ENCODE results near the gene RHBDL3. TPM values are rescaled to one million over a fixed set of nuclear protein-coding genes. Genes with fewer than 3 reads are reported as not detected.

Gene RHBDL3
- total RNA-seq, 1 experiment from 2014 or later: not detected

- ChIA-PET CTCF (interaction anchor here (0.5 to 1.7 kb wide), 4 partner anchors 10 to 35 kb away, joined by 3 to 7 read pairs (median 4); no protein-coding TSS in a partner anchor), POLR2A (interaction anchor here (1.0 kb wide), 1 partner anchor 10 kb away, joined by 3 read pairs; no protein-coding TSS in a partner anchor)
- Mint-ChIP-seq H3K4me1 (ENCODE audit: insufficient read depth, unreplicated experiment) (no peaks in the 10 kb centered on the region), H3K27me3 (ENCODE audit: insufficient read depth, unreplicated experiment) (peaks cover 22% of the 10 kb centered on the region), H3K4me3 (ENCODE audit: unreplicated experiment) (no peak overlapping the region), H3K9me3 (ENCODE audit: unreplicated experiment) (no peaks in the 10 kb centered on the region), H3K36me3 (ENCODE audit: insufficient read depth, unreplicated experiment) (no peaks in the 10 kb centered on the region), H3K27ac (ENCODE audit: low read depth, unreplicated experiment) (no peak overlapping the region)
- BruUV-seq (replicated peaks): no TSS peak
- TF ChIP-seq, protein P1, sequence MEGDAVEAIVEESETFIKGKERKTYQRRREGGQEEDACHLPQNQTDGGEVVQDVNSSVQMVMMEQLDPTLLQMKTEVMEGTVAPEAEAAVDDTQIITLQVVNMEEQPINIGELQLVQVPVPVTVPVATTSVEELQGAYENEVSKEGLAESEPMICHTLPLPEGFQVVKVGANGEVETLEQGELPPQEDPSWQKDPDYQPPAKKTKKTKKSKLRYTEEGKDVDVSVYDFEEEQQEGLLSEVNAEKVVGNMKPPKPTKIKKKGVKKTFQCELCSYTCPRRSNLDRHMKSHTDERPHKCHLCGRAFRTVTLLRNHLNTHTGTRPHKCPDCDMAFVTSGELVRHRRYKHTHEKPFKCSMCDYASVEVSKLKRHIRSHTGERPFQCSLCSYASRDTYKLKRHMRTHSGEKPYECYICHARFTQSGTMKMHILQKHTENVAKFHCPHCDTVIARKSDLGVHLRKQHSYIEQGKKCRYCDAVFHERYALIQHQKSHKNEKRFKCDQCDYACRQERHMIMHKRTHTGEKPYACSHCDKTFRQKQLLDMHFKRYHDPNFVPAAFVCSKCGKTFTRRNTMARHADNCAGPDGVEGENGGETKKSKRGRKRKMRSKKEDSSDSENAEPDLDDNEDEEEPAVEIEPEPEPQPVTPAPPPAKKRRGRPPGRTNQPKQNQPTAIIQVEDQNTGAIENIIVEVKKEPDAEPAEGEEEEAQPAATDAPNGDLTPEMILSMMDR (IDR thresholded peaks at IDR 0.05; ENCODE audit: unreplicated experiment): no peak
- intact Hi-C loops (cut with micrococcal nuclease): no loop called here
- no peak for DNase-seq (ENCODE audit: unreplicated experiment)
Observed at GRCh38 chr17:32285746-32286517, 20.3 kb downstream of the RHBDL3 start.

DNA sequence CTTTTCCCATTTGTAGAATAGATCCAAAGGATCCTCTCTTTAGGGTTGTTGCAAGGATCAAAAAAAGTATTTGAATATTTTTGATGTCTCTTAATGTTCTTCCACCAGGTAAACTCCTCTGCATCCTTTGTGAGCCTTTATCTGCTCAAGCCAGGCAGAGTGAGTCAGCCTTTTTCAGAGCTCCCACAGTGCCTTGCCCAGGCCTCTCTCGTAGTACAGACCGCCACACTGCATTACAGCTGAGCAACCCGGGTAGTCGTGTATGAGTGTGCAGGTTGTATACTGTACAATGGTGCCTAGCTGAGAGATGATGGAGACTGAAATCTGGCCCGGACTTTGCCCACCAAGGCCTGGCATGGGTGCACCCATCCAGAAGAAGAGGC, 20.9 kb downstream of the RHBDL3 start:
- CTCF ChIA-PET: interaction anchor here (0.5 to 1.7 kb wide), 5 partner anchors 10 to 95 kb away, joined by 3 to 7 read pairs (median 3); no protein-coding TSS in a partner anchor
- DNase-seq (ENCODE audit: unreplicated experiment): no peak
- TF ChIP-seq, protein P1 (IDR thresholded peaks at IDR 0.05; ENCODE audit: unreplicated experiment): no peak
- BruUV-seq (replicated peaks): no TSS peak
- POLR2A ChIA-PET: interaction anchor here (2.0 kb wide), 1 partner anchor 10 kb away, joined by 5 read pairs; no protein-coding TSS in a partner anchor
- H3K9me3 Mint-ChIP-seq (ENCODE audit: unreplicated experiment): no peaks in the 10 kb centered on the region
- no peak overlapping the region for H3K27ac Mint-ChIP-seq (ENCODE audit: low read depth, unreplicated experiment)
- H3K36me3 Mint-ChIP-seq (ENCODE audit: insufficient read depth, unreplicated experiment): no peaks in the 10 kb centered on the region
- H3K4me3 Mint-ChIP-seq (ENCODE audit: unreplicated experiment): no peak overlapping the region
- H3K27me3 Mint-ChIP-seq (ENCODE audit: insufficient read depth, unreplicated experiment): peaks cover 22% of the 10 kb centered on the region
- no peaks in the 10 kb centered on the region for H3K4me1 Mint-ChIP-seq (ENCODE audit: insufficient read depth, unreplicated experiment)
- intact Hi-C loops (cut with micrococcal nuclease): no loop called here

- Mint-ChIP-seq H3K27ac (ENCODE audit: low read depth, unreplicated experiment) (no peak overlapping the region), H3K4me1 (ENCODE audit: insufficient read depth, unreplicated experiment) (no peaks in the 10 kb centered on the region), H3K27me3 (ENCODE audit: insufficient read depth, unreplicated experiment) (peaks cover 22% of the 10 kb centered on the region), H3K4me3 (ENCODE audit: unreplicated experiment) (no peak overlapping the region), H3K36me3 (ENCODE audit: insufficient read depth, unreplicated experiment) (no peaks in the 10 kb centered on the region), H3K9me3 (ENCODE audit: unreplicated experiment) (no peaks in the 10 kb centered on the region)
- intact Hi-C loops (cut with micrococcal nuclease): no loop called here
- BruUV-seq (replicated peaks): no TSS peak
- TF ChIP-seq, protein P1 (IDR thresholded peaks at IDR 0.05; ENCODE audit: unreplicated experiment): no peak
- ChIA-PET POLR2A (interaction anchor here (2.0 kb wide), 1 partner anchor 9 kb away, joined by 5 read pairs; no protein-coding TSS in a partner anchor), CTCF (interaction anchor here (0.6 to 1.7 kb wide), 3 partner anchors 32 to 37 kb away, joined by 4 to 7 read pairs (median 4); no protein-coding TSS in a partner anchor)
- DNase-seq (ENCODE audit: unreplicated experiment): no peak
Observed at GRCh38 chr17:32287804-32288511, 22.3 kb downstream of the RHBDL3 start.

DNA sequence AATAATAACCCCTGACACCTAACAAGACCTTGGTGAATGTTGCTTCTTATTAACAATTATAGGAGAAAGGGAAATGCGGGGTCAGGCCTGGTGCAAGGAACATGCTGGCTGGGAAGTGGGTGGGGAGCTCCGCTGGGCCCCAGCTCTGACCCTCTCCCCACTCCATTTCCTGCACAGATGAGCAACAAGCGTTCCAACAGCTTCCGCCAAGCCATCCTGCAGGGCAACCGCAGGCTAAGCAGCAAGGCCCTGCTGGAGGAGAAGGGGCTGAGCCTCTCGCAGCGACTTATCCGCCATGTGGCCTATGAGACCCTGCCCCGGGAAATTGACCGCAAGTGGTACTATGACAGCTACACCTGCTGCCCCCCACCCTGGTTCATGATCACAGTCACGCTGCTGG, 23.0 kb downstream of the RHBDL3 start:
- no peaks in the 10 kb centered on the region for H3K36me3 Mint-ChIP-seq (ENCODE audit: insufficient read depth, unreplicated experiment)
- DNase-seq (ENCODE audit: unreplicated experiment): no peak
- no peak overlapping the region for H3K27ac Mint-ChIP-seq (ENCODE audit: low read depth, unreplicated experiment)
- no peaks in the 10 kb centered on the region for H3K9me3 Mint-ChIP-seq (ENCODE audit: unreplicated experiment)
- no peak overlapping the region for H3K4me3 Mint-ChIP-seq (ENCODE audit: unreplicated experiment)
- CTCF ChIA-PET: interaction anchor here (0.6 kb wide), 1 partner anchor 36 kb away, joined by 4 read pairs; no protein-coding TSS in a partner anchor
- H3K27me3 Mint-ChIP-seq (ENCODE audit: insufficient read depth, unreplicated experiment): peaks cover 18% of the 10 kb centered on the region
- no peaks in the 10 kb centered on the region for H3K4me1 Mint-ChIP-seq (ENCODE audit: insufficient read depth, unreplicated experiment)
- TF ChIP-seq, protein P1 (IDR thresholded peaks at IDR 0.05; ENCODE audit: unreplicated experiment): no peak
- no TSS peak for BruUV-seq (replicated peaks)
- POLR2A ChIA-PET: no interaction called here
- intact Hi-C loops (cut with micrococcal nuclease): no loop called here
